GM18511 (cell line): ENCODE results near the gene SUGP1.

Source experiments
- ATAC-seq: cut with Tn5 transposase; IDR thresholded peaks from one replicate; pipeline ENCODE4 v1.9.1; 2021; ENCODE audit warnings: mild to moderate bottlenecking, moderate library complexity; ENCODE audit not compliant: unreplicated experiment

The SUGP1 gene

DNA sequence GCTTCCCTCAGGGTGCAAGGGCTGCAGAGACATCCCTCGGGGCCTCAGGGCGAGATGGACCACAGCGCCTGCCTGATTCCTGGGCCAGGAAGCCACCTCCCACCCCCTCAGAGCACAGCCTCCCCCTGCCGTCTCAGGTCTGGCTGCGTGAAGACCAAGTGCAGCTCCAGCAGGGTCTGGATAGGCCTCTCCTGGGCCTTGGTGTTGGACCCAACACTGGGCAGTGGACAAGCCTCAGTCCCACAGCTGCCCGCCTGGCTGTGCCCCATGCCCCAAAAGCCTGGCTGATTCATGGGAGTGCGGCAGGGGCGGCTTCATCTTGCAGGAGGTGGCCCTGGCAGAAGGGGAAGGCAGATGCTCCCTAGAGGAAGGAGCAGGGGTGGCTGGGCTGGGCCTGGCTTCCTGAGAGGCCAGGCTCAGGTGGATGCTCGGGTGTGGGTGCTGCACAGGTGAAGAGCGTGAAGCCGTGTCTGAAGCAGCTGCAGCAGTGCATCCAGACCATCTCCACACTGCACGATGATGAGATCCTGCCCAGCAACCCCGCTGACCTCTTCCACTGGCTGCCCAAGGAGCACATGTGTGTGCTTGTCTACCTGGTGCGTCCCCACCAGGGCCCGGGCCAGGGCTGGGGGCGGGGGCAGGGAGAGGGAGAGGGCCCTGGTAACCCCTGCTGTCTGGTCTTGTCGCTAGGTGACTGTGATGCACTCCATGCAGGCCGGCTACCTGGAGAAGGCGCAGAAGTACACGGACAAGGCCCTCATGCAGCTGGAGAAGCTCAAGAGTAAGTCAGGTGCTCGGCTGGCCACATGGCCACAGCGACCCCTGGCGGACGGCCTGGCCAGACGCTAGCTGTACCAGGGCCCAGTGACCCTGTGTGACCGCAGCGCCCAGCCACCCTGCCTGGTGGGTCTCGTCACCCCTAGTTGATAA lies 22.0 kb upstream of the SUGP1 start:
- no peak for ATAC-seq

DNA sequence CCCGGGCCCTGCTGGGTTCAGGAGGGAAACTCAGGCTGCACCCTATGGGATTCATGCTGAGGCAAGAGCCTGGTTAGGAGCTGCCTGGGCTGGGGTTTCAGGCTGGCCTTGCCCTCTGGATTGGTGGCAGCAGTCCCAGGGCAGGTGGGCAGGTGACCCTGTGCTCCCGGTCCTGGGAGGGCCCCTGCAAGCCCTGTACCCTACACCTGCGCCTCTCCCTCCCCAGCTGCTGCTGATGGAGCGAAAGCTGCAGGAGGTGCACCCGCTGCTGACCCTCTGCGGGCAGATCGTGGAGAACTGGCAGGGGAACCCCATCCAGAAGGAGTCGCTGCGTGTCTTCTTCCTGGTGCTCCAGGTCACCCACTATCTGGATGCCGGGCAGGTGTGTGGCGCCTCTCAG lies 20.7 kb upstream of the SUGP1 start:
- ATAC-seq, result no peak

GRCh38 chr19:19338082-19338481 lies 17.8 kb upstream of the SUGP1 start:
- no peak for ATAC-seq

GRCh38 chr19:19337120-19337519 lies 16.8 kb upstream of the SUGP1 start:
- no peak for ATAC-seq

DNA sequence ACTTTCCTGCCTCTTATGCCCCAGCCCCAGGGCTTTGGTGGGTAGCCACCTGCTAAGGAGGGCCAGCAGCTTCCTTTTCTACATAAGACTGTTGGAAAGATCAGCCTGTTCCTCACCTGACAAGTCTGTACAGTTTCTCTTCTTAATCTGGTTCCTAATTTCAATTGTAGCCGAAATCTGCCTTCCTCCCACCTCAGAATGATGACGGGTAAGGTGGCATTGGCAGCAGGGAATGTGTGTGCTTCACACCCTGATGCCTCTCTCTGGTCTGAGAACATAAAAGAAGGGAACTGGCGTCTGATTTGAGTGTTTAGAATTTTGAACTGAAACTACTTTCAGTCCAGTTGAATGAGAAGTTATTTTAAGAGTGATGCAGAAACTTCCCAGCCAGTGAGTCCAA lies 16.3 kb upstream of the SUGP1 start:
- no peak for ATAC-seq

- no peak for ATAC-seq
Measured at GRCh38 chr19:19335408-19336158, 15.3 kb upstream of the SUGP1 start.

GRCh38 chr19:19334989-19335344 lies 14.7 kb upstream of the SUGP1 start:
- ATAC-seq, result no peak

GRCh38 chr19:19334063-19334988 lies 14.0 kb upstream of the SUGP1 start:
- ATAC-seq, result no peak

GRCh38 chr19:19329126-19329525 lies 8.8 kb upstream of the SUGP1 start:
- no peak for ATAC-seq

- ATAC-seq, result no peak
Measured at GRCh38 chr19:19327672-19328071, 7.4 kb upstream of the SUGP1 start.

DNA sequence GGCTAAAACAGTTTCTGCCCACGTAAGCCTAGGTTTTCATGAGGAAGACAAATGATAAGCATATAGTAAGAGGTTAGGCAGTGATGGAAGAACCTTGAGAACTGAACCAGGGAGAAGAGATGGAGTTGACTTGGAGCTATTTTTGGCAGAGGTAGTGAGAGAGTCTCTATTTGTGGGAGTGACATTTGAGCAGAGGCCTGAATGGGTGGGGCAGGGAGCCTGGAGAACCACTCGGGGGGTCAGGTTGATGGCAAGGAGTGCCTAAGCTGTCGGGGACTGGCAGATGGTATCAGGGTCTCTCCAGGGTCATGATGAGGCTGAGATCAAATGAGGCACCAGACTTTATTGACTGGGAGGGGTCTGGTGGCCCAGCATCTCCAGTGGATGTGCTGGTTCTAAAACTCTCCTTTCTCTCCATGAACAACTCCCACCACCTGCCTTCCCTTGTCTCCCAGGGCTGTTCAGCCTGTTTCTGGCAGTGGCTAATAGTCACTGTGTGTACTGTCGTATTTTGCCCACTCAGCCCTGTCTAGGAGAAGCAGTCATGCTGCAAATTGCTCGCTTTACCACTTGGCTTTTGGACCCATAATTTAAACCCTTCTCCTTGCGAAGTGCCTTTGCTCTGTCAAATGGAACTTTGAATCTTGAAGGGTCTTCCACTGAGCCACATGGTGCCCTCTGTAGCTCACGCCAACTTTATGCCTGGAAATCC lies 3.9 kb upstream of the SUGP1 start:
- no peak for ATAC-seq

- ATAC-seq, result no peak
Measured at GRCh38 chr19:19321141-19321577, 850 bp upstream of the SUGP1 start.

GRCh38 chr19:19319732-19320360 lies 463 bp downstream of the SUGP1 start:
- peak; percentile 24 for ATAC-seq

DNA sequence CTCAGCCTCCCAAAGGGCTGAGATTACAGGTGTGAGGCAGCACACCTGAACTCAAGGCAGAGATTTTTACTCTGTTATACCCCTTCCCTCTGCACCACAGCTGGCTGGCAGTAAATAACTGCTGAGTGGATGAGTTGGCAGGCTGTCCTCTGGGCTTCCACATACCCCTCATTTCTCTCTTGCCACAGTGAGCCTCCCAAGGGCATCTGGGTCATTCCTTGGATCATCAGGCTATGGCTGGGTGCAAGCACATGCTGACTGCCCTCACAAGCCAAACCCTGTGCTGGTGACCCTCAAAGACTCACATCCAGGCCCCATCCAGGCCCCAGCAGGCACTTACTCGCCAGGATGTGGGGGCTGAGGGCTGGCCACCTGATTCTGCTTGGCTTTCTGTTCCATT lies 4.2 kb downstream of the SUGP1 start:
- ATAC-seq, result no peak

DNA sequence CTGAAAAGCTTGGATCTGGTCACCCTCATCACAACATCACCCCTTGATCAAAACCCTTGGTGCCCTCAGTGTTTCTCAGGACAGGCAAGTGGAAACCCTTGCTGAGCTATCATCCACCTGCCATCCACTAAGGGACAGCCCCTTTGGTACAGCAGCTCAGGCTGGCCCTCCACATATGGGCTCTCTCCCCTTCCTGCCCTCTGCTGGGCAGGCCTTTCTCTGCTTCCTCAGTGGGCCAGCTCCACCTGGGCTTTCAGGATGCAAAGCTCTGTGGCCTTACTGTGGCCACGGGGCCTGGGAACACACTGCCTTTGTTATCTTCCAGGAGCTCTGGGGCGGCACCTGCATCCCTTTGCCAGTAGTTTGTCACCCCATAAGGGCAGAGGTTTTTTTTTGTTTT lies 4.9 kb downstream of the SUGP1 start:
- ATAC-seq, result no peak

DNA sequence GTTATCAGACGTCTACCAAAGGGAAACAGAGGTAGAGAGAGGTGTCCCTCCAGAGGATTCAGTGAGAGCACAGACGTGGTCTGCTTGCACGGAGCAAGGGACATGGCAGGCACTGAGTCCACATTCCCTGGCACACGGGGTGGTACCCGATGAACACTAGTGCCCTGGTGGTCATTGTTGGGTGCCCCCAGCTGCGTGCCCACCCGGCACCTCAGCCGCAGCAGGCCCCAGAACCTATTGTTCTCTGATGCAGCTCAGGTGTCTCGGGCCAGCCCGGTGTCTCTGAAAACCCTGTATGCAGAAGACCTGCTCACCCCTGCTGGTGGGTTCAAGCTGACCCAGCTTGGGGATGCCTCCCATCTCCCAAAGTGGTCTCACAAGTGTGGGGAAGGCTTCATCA lies 11.9 kb downstream of the SUGP1 start:
- ATAC-seq, result no peak

DNA sequence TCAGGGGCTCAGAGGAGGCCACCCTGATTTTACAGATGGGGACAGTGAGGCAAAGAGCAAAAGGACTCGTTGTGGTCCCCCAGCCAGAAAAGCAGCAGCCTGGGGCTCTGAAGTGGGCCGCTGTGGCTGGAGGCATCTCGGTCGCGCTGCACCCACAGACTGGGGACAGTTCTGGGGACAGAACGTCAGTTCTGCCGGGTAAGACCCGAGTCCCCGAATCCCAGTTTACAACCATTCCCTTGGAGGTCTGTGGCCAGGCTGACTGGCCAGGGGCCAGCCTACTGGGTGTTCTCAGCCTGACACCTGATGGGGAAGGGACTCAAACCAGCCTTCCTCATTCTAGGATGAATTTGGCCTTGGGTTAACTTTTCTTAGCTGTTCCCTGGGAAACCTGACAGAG lies 14.1 kb downstream of the SUGP1 start:
- ATAC-seq, result no peak

GRCh38 chr19:19305696-19306095 lies 14.6 kb downstream of the SUGP1 start:
- no peak for ATAC-seq

DNA sequence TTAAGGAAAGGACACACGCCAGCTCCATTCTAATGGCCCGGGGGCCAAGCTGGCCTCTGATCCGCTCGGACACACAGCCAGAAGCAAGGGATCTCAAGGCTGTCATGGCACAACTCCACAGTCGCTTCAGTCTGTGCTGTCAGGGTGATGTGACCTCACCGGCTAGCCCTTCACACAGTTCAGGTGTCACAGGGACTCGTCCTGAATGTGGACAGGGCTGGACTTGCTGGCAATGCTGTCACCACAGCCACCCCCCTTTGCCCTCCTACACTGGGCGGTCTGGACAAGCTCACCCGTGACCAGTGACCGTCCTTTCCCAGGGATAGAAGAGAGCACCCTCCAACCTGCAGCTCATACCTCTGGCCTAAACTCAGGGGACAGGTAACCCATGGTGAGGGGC lies 15.2 kb downstream of the SUGP1 start:
- ATAC-seq, result no peak
